Ecto neural progenitor cell (in vitro differentiated cells): ENCODE data around the gene NBPF14.
"Not testable (repeated sequence)": the region's sequence is repeated elsewhere in the genome, so short reads cannot be mapped to it uniquely, and the experiment has no call there.

Experiments
- DNase-seq: peaks from one replicate; pipeline ENCODE4 v3.0.0-alpha.2; 2018; ENCODE audit warnings: low spot score

NBPF14 gene

GRCh38 chr1:148595911-148596310, at the start of gene NBPF14:
TSS of gene NBPF14 (minus strand) at chr1:148596011. CDS start at chr1:148595717, 294 bp downstream.
- DNase-seq: not testable (repeated sequence)

- not testable (repeated sequence) for DNase-seq
Measured at GRCh38 chr1:148625451-148625850, 29.6 kb upstream of the NBPF14 start.

GRCh38 chr1:148618216-148618615, 22.4 kb upstream of the NBPF14 start:
- not testable (repeated sequence) for DNase-seq

GRCh38 chr1:148605266-148605665, 9.5 kb upstream of the NBPF14 start:
- not testable (repeated sequence) for DNase-seq

- not testable (repeated sequence) for DNase-seq
Measured at GRCh38 chr1:148595360-148595759, 451 bp downstream of the NBPF14 start.

GRCh38 chr1:148591098-148591497, 4.7 kb downstream of the NBPF14 start:
- not testable (repeated sequence) for DNase-seq

- DNase-seq: not testable (repeated sequence)
Measured at GRCh38 chr1:148532158-148532557, 63.7 kb downstream of the NBPF14 start.

GRCh38 chr1:148529101-148529567, 66.7 kb downstream of the NBPF14 start:
- DNase-seq: peak; percentile 52

- not testable (repeated sequence) for DNase-seq
Measured at GRCh38 chr1:148528591-148528990, 67.2 kb downstream of the NBPF14 start.

- not testable (repeated sequence) for DNase-seq
Measured at GRCh38 chr1:148526587-148526986, 69.2 kb downstream of the NBPF14 start.

- DNase-seq: not testable (repeated sequence)
Measured at GRCh38 chr1:148523205-148524144, 72.3 kb downstream of the NBPF14 start.

GRCh38 chr1:148522561-148523204, 73.1 kb downstream of the NBPF14 start:
- DNase-seq: peak; percentile 90

- peak; percentile 84 for DNase-seq
Measured at GRCh38 chr1:148522072-148522471, 73.7 kb downstream of the NBPF14 start.

GRCh38 chr1:148514310-148514709, 81.5 kb downstream of the NBPF14 start:
- DNase-seq: not testable (repeated sequence)

- not testable (repeated sequence) for DNase-seq
Measured at GRCh38 chr1:148512571-148513184, 83.1 kb downstream of the NBPF14 start.

GRCh38 chr1:148493933-148494332, 101.9 kb downstream of the NBPF14 start:
- DNase-seq: not testable (repeated sequence)

- DNase-seq: peak; percentile 22
Measured at GRCh38 chr1:148483029-148483428, 112.8 kb downstream of the NBPF14 start, which contains the start of gene PPIAL4G. TSS of gene PPIAL4G (minus strand) at chr1:148483302. CDS start at chr1:148483252, 50 bp downstream.
